Stimulated activated naive CD4-positive, alpha-beta T cell (primary cell): Measurements from ENCODE around the gene USP1.

Experiments
- DNase-seq, 6 experiments: peaks; one replicate each; lab custom pipeline; 2025; lab: John Stamatoyannopoulos, UW

The USP1 gene, protein sequence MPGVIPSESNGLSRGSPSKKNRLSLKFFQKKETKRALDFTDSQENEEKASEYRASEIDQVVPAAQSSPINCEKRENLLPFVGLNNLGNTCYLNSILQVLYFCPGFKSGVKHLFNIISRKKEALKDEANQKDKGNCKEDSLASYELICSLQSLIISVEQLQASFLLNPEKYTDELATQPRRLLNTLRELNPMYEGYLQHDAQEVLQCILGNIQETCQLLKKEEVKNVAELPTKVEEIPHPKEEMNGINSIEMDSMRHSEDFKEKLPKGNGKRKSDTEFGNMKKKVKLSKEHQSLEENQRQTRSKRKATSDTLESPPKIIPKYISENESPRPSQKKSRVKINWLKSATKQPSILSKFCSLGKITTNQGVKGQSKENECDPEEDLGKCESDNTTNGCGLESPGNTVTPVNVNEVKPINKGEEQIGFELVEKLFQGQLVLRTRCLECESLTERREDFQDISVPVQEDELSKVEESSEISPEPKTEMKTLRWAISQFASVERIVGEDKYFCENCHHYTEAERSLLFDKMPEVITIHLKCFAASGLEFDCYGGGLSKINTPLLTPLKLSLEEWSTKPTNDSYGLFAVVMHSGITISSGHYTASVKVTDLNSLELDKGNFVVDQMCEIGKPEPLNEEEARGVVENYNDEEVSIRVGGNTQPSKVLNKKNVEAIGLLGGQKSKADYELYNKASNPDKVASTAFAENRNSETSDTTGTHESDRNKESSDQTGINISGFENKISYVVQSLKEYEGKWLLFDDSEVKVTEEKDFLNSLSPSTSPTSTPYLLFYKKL

DNA sequence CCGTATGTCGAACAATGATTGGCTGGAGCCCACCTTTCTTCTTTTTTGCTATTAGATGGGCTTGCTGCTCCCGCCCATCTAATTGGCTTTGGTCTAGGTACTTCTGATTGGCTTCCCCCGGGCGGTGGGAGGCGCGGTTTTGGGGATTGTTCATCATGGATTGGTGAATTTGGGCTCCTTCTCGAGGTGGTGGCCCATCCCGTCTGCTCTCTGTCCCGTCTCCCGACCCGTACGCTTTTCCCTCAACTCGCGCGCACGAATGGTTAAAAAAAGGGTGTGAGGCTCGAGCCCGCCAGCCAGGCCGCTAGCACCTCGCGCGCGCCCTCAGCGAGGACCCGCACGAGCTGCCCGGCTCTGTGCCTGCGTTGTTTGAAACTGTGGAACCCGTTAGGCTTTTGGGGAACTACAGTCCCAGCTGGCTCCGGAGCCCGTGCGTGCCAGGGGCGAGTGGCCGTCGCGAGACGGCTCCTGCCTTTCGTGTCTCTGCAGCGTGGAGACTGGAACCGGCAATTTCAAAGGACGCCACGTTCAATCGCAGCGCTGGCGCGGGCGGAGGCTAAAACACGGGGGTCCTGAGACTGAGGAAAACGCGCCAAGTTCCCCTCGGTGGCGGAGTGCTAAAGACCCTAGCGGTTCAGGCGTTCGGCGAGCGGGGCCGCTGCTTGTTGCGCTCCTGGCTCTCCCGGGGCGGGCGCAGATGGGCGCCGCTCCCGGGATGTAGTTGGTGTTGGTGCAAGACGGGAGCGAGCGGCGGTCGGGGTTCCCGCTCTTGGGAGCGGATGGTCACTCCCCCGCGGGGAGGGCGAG lies at the start of gene USP1:
Gene USP1, plus strand, starts transcription at position 584 of the 807 bp plus-strand sequence. CDS start 2,819 bp downstream, outside the sequence.
- peak; percentile 98 to 100 (median 100) for DNase-seq

DNA sequence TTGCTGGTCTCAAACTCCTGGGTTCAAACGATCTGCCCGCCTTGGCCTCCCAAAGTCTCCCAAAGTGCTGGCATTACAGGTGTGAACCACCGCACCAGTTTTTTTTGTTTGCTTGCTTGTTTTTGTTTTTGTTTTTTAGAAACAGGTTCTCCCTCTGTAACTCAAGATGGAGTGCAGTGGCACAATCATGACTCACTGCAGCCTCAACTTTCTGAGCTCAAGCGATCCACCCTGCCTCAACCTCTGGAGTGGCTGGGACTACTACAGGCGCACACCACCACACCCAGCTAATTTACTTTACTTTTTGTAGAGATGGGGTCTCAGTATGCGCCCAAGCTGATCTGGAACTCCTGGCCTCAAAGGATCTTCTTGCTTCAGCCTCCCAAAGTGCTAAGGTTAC lies 47.3 kb upstream of the USP1 start:
- no peak for DNase-seq

DNA sequence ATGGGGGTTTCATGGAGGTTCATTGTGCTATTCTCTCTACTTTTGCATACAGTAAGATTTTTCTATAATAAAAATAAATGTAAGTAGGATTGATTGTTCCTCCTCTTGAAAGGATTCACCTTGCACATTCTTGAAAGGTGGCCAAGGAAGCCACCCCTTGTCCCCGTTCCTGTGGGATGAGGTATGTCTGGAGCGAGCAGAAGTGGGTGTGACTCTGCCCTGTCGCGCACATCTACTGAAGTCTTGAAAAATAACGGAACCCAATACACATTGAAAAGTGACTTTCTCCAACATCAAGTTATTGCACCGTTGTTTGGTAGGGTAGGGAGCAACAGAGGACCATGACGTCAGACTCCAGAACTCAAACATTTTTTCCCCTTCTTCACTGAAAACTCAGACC lies 46.8 kb upstream of the USP1 start:
- no peak for DNase-seq

DNA sequence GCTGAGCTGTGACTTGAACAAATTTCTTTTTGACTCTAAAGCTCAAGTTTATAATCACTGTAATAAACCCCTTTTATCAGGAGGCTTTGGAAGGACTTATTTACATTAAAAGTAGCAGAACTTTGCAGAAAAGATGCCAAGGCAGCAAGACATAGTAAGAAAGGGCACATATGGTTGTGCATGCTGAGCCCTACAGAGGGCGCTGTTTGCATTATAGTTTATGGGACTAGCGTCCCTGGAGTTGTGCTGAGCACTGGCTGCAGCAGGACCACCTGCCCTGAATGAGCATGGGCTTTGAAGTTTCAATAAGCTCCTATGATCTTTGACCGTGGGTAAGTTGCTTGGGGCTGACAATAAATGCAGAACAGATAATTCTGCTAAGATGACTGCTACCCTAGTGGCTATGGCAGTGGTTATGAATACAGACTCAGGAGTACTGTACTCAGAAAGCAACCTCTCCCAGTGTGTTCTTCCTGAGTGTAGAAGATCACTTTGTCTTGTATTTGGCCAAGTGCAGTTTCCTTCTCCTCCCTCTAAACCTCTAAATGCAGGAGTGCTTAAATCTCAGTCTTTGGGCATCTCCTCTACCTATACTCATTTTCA lies 45.4 kb upstream of the USP1 start:
- DNase-seq, result peak in 1 of 6 experiments; percentile 8

DNA sequence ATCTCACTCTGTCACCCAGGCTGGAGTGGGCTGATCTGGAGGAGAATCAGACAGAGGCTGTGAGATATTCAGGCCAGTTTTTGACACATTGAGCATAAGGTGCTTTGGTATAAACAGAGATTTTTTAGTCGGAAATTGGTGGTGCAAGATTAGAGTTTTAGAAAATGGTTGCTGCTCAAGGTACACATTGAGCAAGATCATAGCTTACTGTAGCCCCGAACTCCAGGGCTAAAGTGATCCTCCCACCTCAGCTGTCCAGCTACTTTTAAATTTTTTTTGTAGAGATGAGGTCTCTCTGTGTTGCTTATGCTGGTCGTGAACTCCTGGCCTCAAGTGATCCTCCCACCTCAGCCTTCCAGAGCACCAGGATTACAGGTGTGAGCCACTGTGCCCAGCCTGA lies 43.9 kb upstream of the USP1 start:
- DNase-seq, result no peak

DNA sequence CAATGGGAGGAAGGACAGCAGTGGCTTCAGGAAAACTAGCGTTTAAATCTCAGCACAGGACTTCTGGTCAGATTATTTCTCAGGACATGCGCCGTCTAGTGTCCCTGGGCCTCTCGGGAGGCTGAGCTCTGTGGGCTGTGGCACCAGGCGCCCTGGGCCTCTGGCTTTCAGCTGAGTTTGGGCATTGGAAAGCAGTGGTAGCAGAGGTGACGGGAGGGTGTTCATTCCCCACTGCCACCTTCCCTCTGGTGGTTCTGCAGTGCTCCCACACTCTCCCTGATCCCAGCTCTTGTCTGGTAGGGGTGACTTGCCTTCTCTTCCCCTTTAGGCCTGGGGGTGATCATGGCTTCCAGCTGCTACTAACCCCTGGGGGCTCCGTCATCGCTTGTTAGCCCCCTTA lies 42.2 kb upstream of the USP1 start:
- DNase-seq, result no peak

DNA sequence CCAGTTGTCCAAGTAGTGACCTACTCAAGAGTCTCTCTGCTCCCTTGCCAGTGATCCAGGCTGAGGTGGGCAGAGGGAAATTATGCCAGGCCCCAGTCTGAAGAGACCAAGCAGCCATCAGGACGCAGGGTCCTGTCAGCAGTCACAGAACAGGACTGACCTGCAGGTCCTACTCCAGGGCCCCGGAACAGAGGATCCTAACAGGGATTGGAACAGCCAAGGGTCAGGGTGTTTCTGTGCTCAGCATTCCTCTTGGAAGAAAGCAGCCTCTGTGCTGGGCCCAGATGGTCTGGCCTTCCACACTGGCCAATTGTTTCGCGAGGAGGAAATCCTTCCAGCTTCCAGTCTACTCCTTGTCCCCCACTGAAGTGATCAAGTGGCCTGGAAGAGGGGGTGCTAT lies 41.6 kb upstream of the USP1 start:
- DNase-seq, result no peak

DNA sequence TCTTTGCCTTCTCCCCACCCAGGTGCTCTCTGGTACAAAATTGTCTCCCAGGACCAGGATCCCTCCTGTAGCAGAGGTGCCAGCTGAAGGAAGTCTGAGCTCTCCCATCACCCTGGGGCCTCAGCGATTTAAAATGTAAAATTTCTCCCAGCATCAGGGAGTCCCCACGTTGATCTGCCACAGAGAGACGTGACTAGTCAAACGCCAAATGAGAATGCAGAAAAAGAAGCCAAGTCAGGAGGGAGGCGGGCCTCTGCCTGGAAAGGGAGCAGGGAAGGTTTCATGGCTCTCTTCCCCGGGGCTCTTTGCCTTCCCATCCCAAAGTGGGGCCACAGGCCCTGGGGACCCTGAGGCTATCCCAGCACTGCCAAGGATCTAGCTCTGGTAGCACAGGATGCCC lies 40.0 kb upstream of the USP1 start:
- no peak for DNase-seq

DNA sequence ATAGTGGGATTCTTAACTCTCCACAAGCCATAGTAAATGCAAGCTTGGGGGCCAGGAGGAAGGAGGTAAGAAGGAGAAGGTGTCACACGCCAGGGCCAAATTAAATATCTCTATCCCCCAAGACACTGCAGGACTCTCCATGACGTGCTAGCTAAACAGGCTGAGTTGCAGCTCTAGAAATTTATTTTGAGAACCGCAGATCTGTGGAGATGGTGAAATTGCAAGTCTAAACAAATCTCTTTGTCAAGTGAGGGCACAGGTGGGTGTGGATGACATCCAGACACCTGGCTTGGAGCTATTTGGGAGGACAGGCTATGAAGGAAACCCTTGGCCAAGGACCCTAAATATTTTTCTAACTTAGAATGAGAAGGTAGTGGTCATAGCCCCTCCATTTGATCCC lies 39.5 kb upstream of the USP1 start:
- no peak for DNase-seq

DNA sequence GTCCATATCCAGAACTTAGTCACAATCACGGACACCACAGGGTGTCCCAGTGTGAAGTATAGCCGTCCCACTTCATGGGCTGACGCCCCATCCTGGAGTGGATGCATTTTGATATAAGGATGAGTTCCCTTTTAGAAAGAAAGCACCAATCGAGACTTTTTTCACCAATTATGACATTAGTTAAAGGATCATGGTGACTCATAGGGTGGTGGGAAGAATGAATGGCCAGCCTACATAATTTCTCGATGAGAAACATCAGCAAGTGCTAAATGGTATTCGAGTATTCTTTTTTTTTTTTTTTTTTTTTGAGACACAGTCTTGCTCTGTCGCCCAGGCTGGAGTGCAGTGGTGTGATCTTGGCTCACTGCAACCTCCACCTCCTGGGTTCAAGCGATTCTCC lies 38.5 kb upstream of the USP1 start:
- DNase-seq, result no peak

DNA sequence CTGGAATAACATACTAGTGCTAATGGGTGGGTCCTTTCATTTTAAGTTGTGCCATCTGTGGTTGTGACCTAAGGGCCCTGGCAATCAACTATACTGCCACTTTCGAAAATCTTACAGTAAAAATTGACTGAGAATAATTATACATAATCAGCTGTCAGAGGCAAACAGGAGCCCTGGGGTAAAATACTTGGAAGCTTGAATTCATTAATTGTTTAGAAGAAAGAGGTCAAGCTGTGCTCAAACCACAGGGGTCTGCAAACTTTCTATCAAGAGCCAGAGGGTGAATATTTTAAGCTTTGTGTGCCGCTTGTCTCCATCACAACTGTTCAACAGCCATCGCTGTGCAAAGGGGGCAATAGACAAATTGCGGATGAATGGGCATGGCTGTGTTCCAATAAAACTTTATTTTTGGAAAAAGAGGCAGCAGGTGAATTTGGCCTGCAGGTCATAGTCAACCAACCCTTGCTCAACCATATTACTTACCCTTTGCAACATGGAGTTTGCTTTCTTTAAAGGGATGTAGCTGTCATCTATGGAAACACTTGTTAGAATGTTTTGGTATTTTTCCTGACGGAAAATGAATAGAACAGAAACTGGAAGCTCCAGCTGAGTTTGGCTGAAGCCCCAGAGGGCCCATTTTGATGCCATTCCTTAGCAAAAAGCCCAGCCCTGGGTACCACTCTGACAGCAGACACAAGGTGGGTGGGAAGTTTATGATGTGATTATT lies 35.7 kb upstream of the USP1 start:
- DNase-seq, result no peak

DNA sequence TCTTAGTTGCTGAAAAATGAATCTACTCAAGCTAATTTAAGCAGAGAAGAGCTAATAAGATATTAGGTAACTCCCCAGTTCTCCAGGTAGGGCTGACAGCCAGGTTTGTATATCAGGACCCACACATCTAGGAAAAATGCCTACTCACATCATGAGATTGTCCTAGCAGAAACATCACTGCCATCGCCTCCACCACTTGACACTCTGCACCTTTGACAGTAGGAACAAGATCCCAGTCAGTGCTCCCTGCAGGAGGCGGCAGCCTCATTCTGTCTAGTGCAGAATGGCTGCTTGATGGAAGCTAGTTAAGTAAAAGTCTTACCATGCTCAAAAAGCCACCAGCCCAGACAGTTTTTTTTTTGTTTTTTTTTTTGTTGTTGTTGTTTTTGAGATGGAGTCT lies 31.6 kb upstream of the USP1 start:
- no peak for DNase-seq

DNA sequence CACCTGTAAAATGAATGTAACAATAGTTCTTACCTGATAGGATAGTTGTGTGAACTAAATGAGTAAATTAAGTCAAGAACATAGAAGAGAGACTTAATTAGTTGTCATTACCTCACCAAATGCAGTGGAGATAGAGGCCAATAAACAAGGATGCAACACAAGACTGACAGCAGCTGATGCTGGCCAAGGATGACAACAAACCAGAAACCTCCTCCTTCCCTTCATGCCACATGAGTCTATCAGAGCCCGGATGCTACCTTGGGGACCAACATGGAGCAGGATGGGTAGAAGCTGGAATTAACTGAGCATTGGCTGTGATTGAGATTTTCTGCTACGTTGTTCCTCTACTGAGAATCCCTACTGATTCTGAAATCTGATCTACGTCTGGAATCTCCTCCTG lies 30.3 kb upstream of the USP1 start:
- no peak for DNase-seq

DNA sequence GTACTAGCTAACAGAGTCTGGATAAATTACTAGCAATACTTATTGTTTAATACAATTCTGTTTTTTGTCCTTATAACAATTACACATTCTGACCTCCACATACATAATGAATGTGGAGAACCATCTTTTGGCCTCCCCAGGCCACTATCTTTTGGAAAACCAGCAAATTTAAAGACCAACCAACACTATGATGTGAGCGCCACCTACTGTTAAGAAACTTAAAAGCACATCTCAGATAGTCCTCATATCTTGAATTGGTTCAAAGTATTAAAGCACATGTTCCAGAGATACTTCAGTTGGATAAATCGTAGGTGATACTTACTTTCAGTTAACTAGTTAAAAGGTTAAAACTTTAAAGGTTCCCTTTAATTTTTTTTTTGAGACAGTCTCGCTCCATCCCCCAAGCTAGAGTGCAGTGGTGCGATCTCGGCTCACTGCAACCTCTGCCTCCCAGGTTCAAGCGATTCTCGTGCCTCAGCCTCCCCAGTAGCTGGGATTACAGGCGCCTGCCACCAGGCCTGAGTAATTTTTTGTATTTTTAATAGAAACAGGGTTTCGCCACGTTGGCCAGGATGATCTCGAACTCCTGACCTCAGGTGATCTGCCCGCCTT lies 29.3 kb upstream of the USP1 start:
- DNase-seq, result peak in 3 of 6 experiments; percentile 15 to 61 (median 49)

DNA sequence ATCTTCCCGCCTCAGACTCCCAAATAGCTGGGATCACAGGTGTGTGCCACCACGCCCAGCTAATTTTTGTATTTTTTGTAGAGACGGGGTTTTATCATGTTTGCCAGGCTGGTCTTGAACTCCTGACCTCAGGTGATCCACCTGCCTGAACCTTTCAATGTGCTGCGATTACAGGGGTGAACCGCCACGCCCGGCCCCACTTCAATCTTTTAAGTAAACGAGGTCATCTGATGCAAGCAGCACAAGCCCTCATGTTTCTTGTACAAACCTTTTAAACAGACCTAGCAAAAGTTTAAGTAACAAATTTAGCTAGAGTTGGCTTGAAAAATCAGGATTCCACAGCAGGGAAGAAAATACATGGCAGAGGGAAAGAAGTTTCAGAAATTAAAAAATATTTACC lies 21.2 kb upstream of the USP1 start:
- no peak for DNase-seq

DNA sequence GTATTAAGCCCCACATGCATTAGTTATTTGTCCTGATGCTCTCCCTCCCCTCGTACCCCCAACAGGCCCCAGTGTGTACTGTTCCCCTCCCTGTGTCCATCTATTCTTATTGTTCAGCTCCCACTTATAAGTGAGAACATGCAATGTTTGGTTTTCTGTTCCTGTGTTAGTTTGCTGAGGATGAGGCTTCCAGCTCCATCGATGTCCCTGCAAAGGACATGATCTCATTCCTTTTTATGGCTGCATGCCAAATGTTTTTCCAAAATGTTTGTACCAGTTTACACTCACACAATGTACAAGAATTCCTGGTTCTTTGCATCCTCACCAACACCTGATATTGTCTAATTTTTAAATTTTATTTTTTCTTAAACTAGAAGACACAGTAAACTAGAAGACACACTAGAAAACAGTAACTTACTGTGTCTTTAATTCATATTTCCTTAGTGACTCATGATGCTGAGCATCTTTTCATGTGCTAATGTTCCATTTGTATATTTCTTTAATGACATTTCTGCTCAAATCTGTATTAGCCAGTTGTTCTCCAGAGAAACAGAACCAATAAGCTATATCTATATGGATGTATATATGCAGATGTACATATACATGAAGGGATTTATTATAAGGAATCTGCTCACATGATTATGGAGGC lies 19.4 kb upstream of the USP1 start:
- no peak for DNase-seq

DNA sequence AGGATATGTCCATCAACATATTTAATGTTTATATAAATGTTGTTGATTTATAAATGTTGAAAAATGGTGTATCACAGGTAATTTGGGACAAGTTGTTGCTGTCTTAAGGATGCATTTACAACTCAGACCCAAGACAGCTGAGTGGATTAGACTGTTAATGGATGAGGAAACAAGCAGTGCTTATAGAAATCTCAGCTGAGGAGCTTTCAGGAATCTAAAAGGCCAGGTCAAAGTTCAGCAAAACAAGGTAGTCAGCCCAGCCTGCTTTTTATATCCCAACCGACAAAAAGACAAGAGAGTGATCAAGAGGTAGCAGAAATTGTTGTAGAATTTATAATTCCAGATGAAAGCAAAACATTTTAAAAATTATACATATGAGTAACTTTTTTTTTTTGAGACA lies 16.6 kb upstream of the USP1 start:
- no peak for DNase-seq

DNA sequence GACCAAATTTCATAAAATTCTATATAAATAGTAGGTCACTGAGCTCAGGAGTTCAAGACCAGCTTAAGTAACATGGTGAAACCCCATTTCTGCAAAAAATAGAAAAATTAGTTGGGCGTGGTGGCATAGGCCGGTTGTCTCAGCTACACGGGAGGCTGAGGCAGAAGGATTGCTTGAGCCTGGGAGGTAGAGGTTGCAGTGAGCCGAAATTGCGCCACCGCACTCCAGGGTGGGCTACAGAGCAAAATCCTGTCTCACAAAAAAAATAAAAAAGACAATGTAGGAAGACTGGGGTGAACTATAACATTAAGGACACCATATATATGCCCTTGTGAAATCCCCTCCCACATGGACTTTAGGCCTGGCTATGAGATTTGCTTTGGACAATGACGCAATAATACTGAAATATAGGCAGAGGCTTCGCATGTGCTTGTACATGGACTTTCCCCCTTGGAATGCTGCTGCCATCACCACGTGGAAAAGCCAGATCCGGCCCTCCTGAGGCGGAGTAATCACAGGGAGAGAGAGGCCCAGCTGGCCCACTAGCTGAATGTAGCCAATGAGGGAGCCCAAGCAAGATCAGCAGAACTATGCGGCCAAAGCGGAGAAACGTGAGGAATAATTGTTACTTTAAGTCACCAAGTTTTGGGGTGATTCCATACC lies 13.1 kb upstream of the USP1 start:
- DNase-seq, result no peak

DNA sequence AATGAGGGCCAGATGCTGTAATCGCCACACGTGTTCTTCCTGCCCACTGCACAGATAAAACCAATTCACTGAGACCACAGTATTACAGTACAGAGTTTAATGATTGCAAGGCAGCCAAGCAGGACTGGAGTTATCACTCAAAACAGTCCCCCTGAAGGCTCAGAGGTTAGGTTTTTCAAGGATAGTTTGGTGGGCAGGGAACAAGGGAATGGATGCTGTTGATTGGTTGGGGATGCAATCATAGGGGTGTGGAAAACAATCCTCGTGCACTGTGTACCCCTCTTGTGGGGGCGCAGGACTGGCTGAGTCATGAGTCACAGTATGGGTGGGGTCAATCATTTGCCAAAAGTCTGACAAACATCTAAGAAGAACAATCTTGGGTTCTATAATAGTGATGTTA lies 12.4 kb upstream of the USP1 start:
- no peak for DNase-seq

DNA sequence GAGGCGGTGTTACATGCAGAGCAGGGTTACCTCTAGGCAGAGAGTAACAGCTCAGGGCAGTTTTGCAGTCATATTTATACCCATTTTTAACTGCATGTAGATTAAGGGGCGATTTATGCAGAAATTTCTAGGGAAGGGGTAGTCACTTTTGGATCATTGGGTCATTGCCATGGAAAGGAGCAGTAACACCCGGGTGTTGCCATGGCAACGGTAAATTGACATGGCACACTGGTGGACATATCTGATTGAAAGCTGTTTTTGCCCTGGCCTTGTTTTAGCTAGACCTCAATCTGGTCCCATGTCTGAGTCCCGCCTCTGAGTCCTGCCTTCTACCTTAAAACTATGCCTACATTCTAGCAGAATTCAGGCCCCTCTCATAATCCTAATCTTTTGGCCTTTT lies 11.8 kb upstream of the USP1 start:
- no peak for DNase-seq
